ENCODE results near the gene CTNNA3.

DNA sequence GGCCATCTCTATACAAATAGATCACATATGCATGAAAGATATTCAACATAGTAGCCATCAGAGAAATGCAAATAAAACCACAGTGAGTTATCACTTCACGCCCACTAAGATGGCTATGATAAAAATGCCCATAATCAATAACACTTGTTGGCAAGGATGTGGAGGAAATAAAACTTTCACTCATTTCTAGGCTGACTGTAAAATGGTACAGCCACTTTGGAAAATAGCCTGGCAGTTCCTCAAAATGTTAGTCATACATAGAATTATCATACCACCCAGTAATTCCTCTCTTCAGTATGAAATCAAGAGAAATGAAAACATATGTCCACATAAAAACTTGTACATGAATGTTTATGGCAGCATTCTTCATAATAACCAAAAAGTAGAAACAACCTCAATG lies 445.3 kb downstream of the CTNNA3 start:
- TF ChIP-seq, protein P1, sequence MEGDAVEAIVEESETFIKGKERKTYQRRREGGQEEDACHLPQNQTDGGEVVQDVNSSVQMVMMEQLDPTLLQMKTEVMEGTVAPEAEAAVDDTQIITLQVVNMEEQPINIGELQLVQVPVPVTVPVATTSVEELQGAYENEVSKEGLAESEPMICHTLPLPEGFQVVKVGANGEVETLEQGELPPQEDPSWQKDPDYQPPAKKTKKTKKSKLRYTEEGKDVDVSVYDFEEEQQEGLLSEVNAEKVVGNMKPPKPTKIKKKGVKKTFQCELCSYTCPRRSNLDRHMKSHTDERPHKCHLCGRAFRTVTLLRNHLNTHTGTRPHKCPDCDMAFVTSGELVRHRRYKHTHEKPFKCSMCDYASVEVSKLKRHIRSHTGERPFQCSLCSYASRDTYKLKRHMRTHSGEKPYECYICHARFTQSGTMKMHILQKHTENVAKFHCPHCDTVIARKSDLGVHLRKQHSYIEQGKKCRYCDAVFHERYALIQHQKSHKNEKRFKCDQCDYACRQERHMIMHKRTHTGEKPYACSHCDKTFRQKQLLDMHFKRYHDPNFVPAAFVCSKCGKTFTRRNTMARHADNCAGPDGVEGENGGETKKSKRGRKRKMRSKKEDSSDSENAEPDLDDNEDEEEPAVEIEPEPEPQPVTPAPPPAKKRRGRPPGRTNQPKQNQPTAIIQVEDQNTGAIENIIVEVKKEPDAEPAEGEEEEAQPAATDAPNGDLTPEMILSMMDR (IDR thresholded peaks at IDR 0.05 in 8 of 11, conservative IDR thresholded peaks at IDR 0.05 in 3 of 11): no peak
- TF ChIP-seq POLR2A (IDR thresholded peaks at IDR 0.05): no peak
- TF ChIP-seq POLR2AphosphoS5 (IDR thresholded peaks at IDR 0.05): no peak

Data from spleen (tissue), 7 donors.